Activated CD4-positive, alpha-beta T cell treated with anti-CD3 and anti-CD28 coated beads for 1 hour (primary cell): Measurements from ENCODE around the gene SAMD4A.

Experiments used
- DNase-seq: peaks from one replicate; pipeline ENCODE4 v3.0.0-alpha.2; 2020

Gene SAMD4A

GRCh38 chr14:54769951-54770863, 203.3 kb downstream of the SAMD4A start:
- no peak for DNase-seq

- DNase-seq = no peak
These were observed 204.6 kb downstream of the SAMD4A start for GRCh38 chr14:54771411-54772027.

GRCh38 chr14:54772451-54772881, 205.5 kb downstream of the SAMD4A start:
- no peak for DNase-seq

GRCh38 chr14:54773171-54774006, 206.5 kb downstream of the SAMD4A start:
- peak; percentile 45 for DNase-seq

GRCh38 chr14:54774824-54775223, 207.9 kb downstream of the SAMD4A start:
- no peak for DNase-seq

GRCh38 chr14:54775486-54776140, 208.7 kb downstream of the SAMD4A start:
- no peak for DNase-seq

GRCh38 chr14:54776361-54777001, 209.6 kb downstream of the SAMD4A start:
- no peak for DNase-seq

GRCh38 chr14:54777395-54777794, 210.5 kb downstream of the SAMD4A start:
- DNase-seq = no peak

GRCh38 chr14:54778618-54779345, 211.9 kb downstream of the SAMD4A start:
- no peak for DNase-seq

GRCh38 chr14:54781080-54781479, 214.2 kb downstream of the SAMD4A start:
- no peak for DNase-seq

- no peak for DNase-seq
These were observed 215.2 kb downstream of the SAMD4A start for GRCh38 chr14:54781961-54782750.

- DNase-seq = no peak
These were observed 216.1 kb downstream of the SAMD4A start for GRCh38 chr14:54782751-54783659.

- no peak for DNase-seq
These were observed 216.7 kb downstream of the SAMD4A start for GRCh38 chr14:54783660-54784015.

GRCh38 chr14:54784060-54784459, 217.1 kb downstream of the SAMD4A start:
- DNase-seq = no peak

- no peak for DNase-seq
These were observed 217.7 kb downstream of the SAMD4A start for GRCh38 chr14:54784657-54785056.

GRCh38 chr14:54785136-54785777, 218.3 kb downstream of the SAMD4A start:
- no peak for DNase-seq

- DNase-seq = no peak
These were observed 219.1 kb downstream of the SAMD4A start for GRCh38 chr14:54785778-54786770.

- no peak for DNase-seq
These were observed 219.9 kb downstream of the SAMD4A start for GRCh38 chr14:54786838-54787237.
